Posterior vena cava (tissue), 2 donors: ENCODE data around the gene SLC2A10. TPM values are rescaled to one million over a fixed set of nuclear protein-coding genes. Genes with fewer than 3 reads are reported as not detected.

Experiments used
- DNase-seq: peaks from one replicate; pipeline ENCODE4 v3.0.0-alpha.2; 2020; ENCODE audit warnings: low spot score
- intact Hi-C, 2 donors: fragments of 100-400 bp; cut with DNase I; formaldehyde crosslinking; loops; one replicate each; pipeline versions ENCODE4 v1.14.1 to v1.14.2; 2022 to 2023
- total RNA-seq, 2 donors: library from RNA; stranded (reverse); fragmentation: NEBNext Ultra II Directional; extraction: Animal tissue kit (Norgen Biotek cat#: 25700); gene quantifications; one replicate each; pipeline ENCODE4 v1.2.1, GENCODE V29; 2021
- donor health status: DM: yes; HTN: yes; CAD: no.
- donor health status: DM: yes; HTN: yes; CAD: no.

The SLC2A10 gene
- total RNA-seq, 2 donors from 2014 or later = 14.2 to 19.2 TPM

- intact Hi-C loops = no loop called here
- no peak for DNase-seq
Measured at GRCh38 chr20:46680684-46681031, 28.8 kb upstream of the SLC2A10 start.

GRCh38 chr20:46681032-46681854 is 28.2 kb upstream of the SLC2A10 start:
- DNase-seq = no peak
- intact Hi-C loops = no loop called here

- intact Hi-C loops = no loop called here
Measured at GRCh38 chr20:46682063-46682821, 27.2 kb upstream of the SLC2A10 start.

GRCh38 chr20:46683011-46683667 is 26.3 kb upstream of the SLC2A10 start:
- no peak for DNase-seq
- intact Hi-C loops = no loop called here

More at GRCh38 chr20:46682063-46682821, 27.2 kb upstream of the SLC2A10 start:
- DNase-seq = no peak

GRCh38 chr20:46683668-46683938 is 25.8 kb upstream of the SLC2A10 start:
- no peak for DNase-seq
- intact Hi-C loops = no loop called here

GRCh38 chr20:46683939-46684750 is 25.3 kb upstream of the SLC2A10 start:
- peak; percentile 85 for DNase-seq
- intact Hi-C loops = no loop called here

- no peak for DNase-seq
Measured at GRCh38 chr20:46688151-46689081, 21.0 kb upstream of the SLC2A10 start.

GRCh38 chr20:46689082-46689753 is 20.2 kb upstream of the SLC2A10 start, which contains the start of gene TP53RK:
Gene TP53RK, minus strand, starts transcription at chr20:46689444. Its CDS starts 30 bp downstream, at chr20:46689414.
- peak; percentile 100 for DNase-seq
- intact Hi-C loops = no loop called here

More at GRCh38 chr20:46688151-46689081, 21.0 kb upstream of the SLC2A10 start:
- intact Hi-C loops = no loop called here

- DNase-seq = no peak
- intact Hi-C loops = no loop called here
Measured at GRCh38 chr20:46689754-46690085, 19.7 kb upstream of the SLC2A10 start.

- intact Hi-C loops = no loop called here
- no peak for DNase-seq
Measured at GRCh38 chr20:46690219-46691106, 19.0 kb upstream of the SLC2A10 start.

GRCh38 chr20:46691196-46691595 is 18.3 kb upstream of the SLC2A10 start:
- no peak for DNase-seq
- intact Hi-C loops = no loop called here

GRCh38 chr20:46694484-46694883 is 15.0 kb upstream of the SLC2A10 start:
- DNase-seq = no peak
- intact Hi-C loops = no loop called here

GRCh38 chr20:46695892-46696291 is 13.6 kb upstream of the SLC2A10 start:
- intact Hi-C loops = no loop called here
- no peak for DNase-seq

GRCh38 chr20:46696791-46697279 is 12.6 kb upstream of the SLC2A10 start:
- DNase-seq = no peak
- intact Hi-C loops = no loop called here

- intact Hi-C loops = no loop called here
Measured at GRCh38 chr20:46698788-46699187, 10.7 kb upstream of the SLC2A10 start.

GRCh38 chr20:46699651-46700359 is 9.6 kb upstream of the SLC2A10 start:
- no peak for DNase-seq
- intact Hi-C loops = no loop called here

More at GRCh38 chr20:46698788-46699187, 10.7 kb upstream of the SLC2A10 start:
- no peak for DNase-seq
